NCI-H1105 treated with DMSO at 0.1 percent for 48 hours (cell line): Measurements from ENCODE around the gene P2RX5.
"Not testable (repeated sequence)": the region's sequence is repeated elsewhere in the genome, so short reads cannot be mapped to it uniquely, and the experiment has no call there.

Experiments
- DNase-seq: peaks from one replicate; lab custom pipeline; 2025; lab: John Stamatoyannopoulos, UW

The P2RX5 gene

DNA sequence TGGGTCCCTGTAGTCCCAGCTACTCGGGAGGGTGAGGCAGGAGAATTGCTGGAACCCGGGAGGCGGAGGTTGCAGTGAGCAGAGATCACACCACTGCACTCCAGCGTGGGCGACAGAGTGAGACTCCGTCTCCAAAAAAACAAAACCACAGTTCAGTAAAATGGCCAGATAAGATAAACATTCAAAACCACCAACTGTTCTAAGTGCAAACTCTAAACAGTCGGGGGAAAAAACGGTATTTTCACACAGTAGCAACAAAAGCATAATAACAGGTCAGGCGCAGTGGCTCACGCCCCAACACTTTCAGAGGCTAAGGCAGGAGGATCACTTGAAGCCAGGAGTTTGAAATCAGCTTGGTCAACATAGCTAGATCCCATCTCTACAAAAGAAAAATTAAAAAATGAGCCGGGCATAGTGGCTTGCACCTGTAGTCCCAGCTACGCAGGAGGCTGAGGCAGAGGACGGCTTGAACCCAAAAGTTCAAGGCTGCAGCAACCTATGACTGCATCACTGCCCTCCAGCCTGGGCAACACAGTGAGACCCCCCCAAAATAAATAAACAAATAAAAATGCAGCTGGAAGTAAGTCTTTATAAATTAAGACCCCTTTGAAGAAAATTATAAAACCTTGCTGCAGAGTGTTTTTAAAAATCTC lies 17.0 kb upstream of the P2RX5 start:
- no peak for DNase-seq

DNA sequence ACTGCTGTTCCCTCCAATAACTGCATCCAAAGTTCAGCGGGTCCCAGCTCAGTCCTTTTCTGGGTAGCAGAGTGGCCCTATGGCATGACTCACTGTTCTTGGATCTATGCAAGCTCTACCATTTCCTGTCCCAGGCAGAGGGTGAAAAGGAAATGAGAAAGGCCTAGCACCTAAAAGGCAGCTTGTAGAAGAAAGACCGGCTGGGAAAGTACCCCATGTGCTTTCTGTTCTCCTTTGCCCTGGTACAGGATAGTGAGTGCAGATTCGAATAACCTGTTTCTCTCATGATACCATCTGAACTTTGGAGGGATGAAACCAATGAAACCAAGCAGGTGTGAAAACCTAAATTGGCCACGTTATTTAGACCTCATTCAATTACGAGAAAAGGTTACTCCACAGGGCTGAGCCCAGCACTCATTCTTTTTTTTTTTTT lies 15.0 kb upstream of the P2RX5 start:
- DNase-seq, result no peak

DNA sequence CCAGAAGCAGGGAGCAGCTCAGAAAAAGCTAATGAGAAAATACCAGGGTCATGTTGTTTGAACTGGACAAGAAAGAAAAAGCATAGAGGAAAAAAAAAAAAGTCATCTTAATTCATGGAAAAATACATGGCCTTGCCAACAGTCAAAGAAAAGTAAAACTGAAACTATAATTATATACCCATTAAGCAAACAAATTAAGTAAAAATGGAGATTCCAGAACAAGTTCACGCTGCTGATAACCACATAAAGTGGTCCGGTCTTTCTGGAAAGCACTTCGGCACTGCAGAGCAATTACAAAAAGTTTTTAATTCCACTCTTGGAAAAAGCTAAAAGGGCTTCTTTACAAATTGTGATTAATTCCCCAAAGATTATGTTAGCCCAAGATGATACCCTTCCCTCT lies 12.4 kb upstream of the P2RX5 start:
- DNase-seq, result no peak

DNA sequence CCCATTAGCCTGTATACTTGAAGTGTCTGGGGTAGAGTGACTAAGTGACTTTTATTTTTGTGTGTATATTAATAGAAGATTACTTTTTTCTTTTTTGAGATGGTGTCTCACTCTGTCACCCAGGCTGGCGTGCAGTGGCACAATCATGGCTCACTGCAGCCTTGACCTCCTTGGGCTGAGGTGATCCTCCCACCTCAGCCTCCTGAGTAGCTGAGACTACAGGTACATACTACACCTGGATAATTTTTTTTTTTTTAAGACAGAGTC lies 9.7 kb upstream of the P2RX5 start:
- not testable (repeated sequence) for DNase-seq

DNA sequence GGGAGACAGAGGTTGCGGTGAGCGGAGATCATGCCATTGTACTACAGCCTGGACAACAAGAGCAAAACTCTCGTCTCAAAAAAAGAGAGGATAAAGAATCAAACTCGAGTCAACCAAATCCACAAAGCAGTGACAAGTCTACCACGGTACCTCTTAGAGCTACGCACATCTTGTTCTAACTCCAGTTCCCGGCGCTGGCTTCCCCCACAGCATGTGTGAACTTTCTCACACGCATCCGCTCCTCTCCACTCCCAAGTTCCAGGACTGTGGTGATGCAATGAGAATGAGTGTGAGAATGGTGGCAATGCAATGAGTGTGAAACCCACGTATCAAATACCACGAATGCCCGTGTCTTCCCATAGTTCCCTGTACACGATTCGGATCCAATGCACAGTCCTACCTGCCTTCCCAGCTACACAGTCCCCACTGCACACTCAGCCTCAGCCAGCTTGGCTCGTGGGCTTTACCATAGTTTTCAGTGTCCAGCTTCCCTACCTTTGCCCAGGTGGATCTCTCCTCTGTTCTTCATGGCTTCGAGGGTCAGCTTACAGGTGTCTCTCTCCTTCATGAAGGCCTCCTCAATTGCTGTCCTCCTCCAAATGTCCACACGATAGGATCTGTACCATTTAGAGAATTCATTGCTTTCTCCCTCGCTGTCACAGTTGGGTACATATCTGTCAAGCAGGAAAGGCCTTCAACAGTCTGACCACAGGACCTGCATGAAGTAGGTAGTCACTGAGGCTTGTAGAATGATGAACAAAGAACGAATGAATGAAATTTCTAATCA lies 9.2 kb upstream of the P2RX5 start:
- no peak for DNase-seq

DNA sequence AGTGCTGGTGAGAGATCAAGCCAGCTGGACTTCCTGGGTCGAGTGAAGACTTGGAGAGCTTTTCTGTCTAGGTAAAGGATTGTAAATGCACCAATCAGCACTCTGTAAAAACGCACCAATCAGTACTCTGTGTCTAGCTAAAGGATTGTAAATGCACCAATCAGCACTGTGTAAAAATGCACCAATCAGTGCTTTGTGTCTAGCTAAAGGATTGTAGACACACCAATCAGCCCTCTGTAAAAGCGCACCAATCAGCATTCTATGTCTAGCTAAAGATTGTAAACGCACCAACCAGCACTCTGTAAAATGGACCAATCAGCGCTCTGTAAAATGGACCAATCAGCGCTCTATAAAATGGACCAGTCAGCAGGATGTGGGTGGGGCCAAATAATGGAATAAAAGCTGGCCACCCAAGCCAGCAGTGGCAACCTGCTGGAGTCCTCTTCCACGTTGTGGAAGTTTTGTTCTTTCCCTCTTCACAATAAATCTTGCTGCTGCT lies 6.1 kb upstream of the P2RX5 start:
- DNase-seq, result not testable (repeated sequence)

DNA sequence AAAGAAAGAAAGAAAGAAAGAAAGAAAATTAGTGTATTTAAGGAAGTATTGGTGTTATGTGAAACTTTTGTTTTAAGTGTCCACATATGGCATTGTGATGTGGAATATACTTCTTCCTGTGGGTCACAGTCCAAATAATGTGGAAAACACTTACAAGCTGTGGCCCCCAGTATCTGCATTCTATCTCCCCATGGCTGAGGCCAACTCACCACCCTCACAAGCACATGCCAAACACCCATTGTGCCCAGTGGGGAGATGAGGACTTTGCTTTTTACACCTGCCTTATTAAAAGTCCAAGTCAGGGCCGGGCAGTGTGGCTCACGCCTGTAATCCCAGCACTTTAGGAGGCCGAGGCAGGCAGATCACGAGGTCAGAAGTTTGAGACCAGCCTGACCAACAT lies 4.0 kb upstream of the P2RX5 start:
- no peak for DNase-seq

DNA sequence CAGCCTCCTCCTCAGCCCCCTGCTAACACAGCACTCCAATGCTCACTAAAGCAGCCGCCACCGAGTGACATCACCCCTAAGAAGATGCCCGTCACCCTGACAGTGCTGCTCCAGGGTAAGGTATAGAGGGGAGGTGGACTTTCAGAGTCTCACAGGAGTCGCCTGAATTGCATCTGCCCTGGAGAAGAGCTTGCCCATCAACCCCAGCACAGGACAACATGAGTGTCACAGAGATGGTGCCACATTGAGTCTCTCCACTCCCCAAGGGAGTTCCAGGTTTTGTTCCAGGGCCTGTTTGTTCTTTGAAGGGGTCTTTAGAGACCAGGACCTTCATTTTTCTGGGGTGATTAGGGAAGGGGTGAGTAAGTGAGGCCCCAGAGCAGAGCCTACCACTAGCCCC lies 2.2 kb upstream of the P2RX5 start:
- no peak for DNase-seq

DNA sequence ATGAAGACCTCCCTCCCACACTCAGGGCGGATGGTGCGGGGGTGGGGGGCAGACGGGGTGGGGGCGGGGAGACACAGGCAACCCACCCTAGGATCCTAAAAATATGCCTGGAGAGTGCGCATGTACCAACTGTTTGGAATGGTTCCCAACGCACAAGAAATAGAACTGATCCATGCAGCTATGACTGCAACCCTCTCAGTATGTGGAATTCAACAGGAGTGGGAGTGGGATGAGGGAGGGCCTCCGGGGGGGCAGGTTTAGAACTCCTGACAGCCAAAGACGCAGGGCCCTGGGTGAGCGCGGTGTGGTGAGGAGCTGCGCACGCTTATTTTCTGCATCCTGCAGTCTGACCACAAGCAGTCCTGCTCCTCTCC lies 1.1 kb upstream of the P2RX5 start:
- DNase-seq, result no peak

DNA sequence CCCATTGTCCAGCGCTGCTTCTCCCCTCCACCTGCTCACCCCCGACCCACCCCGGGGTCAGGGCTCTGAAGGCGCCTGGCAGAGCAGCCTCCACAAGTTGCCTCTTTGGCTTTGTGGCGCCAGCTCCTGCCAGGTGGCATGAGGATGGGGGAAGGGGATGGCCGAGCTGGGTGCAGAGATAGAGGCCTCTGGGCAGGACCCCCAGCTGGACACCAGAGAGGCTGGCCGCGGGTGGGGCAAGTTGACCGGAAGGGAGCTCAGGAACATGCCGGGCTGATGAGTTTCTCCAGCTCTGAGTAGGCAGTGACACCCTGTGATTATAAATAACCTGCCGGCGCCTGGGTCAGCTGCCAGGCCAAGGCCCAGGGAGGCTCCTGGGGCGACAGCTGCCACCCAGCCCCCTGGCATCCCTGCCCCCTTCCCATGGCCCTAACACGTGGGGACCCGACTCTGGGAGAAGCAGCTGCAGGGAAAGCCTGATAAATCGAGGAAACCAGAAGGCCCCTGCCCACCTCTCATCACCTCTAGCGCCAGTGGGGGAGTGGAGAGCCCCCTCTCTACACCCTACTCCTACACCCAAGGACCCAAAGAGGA lies 729 bp downstream of the P2RX5 start:
- no peak for DNase-seq

DNA sequence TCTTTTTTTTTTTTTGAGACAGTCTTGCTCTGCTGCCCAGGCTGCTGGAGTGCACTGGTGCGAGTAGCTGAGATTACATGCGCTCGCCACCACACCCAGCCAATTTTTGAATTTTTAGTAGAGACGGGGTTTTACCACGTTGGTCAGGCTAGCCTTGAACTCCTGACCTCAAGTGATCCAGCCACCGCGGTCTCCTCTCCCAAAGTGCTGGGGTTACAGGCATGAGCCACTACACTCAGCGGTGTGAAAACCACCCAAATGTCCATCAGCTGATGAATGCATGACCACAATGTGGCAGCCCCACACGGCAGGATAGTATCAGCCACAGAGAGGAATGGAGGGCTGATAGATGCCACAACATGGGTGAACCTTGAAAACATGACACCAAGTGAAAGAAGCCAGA lies 2.1 kb downstream of the P2RX5 start:
- no peak for DNase-seq

DNA sequence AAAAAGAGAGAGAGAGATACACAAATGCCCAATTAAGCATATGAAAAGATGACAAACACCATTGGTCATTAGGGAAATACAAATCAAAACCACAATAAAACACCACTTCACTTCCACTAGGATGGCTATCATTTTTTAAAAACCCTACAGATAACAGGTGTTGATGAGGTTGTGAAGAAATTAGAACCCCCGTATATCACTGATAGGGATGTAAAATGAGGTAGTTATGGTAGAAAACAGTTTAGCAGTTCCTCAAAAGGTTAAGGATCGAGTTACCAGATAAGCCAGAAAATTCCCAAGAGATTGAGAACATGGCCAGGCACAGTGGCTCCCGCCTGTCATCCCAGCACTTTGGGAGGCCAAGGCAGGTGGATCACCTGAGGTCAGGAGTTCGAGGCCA lies 2.8 kb downstream of the P2RX5 start:
- no peak for DNase-seq

DNA sequence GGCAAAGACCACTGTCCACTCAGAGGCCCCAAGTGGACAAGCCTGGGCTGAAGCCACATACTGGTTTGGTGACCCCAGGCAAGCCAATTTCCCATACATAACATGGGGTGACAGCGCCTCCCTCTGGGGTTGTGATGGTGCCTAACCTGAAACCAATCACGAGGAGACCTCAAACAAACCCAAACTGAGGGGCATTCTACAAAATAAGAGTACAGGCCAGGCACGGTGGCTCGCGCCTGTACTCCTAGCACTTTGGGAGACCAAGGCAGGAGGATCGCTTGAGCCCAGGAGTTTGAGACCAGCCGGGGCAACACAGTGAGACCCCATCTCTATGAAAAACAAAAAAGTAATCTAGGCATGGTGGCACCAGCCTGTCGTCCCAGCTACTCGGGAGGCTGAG lies 3.6 kb downstream of the P2RX5 start:
- no peak for DNase-seq

DNA sequence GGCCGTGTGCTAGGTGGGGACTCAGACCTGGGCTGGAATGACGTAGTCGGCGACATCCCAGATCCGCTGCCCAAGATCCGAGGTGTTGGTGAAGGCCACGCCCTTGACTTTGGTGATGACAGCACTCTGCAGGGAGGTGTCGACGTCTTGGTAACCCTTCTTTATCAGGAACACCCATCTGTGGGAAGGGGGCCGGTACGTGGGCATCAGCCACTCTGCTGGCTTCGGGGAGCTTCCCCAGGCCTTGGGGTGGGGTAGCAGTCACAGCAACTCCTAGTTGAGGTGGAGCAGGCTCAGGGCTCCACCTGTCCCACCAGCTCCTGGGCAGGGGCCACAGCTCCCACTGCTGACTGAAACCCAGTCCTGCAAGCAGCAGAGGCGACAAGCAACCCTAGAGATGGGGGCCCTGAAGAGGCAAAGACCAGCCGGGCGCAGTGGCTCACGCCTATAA lies 4.3 kb downstream of the P2RX5 start:
- DNase-seq, result no peak

DNA sequence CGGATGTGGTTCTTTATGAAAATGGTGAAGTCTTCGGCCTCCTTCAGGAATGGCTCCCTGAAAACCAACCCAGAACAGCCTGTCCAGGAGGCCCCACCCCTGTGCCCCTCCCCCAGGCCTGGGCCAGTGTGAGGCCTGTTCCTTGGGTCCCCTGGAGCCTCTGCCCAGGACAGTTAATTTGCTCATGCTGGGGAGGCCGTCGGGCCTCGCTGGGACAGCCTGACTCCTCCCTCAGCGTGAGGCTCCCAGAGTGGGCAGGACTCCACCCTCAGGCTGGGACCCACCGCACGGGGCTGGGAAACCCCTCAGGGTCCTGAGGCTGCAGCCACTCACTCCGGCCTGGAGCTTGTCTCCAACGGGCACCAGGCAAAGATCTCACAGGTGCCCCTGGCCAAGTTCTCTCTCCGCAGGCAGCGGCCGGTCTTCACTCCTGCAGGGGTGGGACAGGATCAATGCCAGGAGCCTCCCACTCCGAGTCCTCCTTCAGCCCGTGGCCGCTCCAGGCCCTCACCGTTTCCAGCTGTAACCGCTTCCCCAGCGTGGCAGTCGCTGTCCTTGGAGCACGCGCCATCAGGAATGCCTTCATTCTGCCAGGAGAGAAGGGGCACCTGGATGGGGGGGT lies 5.8 kb downstream of the P2RX5 start:
- no peak for DNase-seq

DNA sequence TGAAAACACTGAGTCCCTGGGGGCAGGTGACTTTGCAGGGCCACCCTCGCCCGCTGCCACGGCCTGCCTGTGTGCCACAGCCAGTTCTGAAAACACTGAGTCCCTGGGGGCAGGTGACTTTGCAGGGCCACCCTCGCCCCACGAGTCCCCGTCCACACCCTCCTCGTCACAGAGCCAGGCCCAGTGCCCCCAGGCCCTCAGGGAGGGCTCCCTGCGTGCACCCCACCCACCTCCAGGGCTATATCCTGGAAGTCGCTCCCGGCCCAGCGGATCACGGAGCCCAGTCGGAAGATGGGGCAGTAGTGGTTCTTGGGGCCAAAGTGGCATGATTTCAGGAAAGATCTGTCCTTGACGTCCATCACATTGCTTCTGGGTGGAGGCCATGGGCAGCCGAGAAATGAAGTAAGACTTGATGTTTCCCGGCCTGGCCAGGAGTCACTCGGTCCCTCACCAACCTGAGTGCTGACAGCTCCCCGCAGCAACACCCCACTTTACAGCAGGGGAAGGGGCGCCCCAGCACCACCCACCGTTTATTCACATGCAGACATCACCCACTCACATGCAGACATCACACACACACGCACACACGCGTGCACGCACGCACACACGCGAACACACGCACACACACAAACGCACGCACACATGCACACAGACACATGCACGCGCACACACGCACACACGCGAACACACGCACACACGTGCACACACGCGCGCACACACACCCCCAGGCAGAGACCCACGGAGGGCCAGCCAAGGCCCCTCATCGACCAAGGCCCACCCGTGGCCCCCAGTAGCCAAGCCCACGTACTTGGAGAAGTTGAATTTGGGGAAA lies 6.5 kb downstream of the P2RX5 start:
- no peak for DNase-seq

DNA sequence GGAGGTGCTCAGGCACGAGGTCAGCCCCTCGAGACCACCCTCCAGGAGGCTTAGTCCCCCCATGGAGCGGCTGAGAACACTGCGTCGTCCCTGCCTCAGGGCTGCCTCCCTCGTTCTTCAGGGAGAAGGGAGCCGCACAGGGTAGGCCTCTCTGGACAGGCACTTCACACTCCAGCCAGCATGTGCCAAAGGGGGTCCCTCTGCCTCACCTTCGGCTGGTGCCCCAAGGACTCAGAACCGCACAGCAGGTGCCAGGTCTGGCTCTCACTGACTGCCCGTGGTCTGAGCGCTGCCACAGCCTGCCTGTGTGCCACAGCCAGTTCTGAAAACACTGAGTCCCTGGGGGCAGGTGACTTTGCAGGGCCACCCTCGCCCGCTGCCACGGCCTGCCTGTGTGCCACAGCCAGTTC lies 7.1 kb downstream of the P2RX5 start:
- no peak for DNase-seq

DNA sequence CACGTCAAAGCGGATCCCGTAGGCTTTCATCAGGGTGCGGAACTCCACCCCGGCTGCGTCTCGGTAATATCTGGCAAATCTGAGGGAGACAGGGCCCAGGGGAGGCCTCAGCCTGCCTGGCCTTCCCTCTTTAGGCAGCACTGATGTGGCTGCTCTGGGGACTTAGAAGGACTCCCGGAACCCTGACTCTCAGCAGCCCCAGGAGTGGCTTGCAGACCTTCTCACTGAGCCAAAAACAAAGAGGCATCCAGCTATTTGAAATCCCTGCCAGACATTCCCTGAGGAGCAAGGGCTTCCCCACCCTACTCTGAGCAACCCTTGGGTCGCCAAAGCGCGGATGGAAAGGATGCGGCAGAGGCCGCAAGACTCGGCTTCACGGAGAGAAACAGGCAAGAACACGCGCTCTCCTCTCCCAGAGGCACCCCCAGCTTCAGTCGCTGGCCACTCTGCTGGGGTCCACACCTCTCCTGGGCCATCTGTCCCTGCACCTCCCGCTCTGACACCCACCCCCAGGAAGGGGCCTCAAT lies 7.9 kb downstream of the P2RX5 start:
- DNase-seq, result no peak

DNA sequence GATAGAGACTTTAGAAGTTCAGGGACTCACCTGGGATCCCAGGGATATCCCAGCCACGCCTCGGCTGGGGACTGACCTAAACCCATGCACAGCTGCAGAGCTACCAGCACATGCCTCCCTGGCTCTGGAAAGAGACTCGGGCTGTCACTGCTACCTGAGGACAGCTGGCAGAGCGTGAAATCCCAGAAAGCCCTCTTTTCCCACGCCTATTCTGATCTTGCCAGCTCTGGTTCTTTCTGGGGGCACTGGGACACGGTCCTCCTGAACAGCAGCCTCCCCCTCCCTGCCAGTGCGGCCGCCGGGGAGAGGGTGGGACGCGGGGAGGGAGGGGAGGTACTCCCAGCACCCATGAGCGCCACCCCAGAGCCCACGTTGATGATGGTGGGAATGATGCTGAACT lies 10.8 kb downstream of the P2RX5 start:
- no peak for DNase-seq

DNA sequence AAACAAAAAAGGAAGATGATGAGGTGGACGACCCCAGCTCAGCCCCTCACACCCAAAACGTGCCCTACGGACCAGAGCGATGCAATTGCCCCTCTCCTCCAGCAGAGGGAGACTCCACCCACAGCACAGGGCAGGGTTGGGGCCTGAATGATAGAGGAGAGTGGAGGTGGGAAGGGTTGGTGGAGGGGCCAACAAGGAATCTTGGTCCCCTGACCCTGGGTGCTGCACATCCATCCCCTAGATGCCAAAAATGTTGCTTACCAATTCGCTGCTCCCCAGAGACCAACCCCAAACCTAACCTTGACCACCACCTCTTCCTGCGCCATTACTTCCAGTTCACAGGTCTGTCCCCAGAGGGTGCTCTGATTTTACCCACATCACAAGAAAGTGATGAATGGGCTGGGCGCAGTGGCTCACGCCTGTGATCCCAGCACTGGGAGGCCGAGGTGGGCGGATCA lies 12.9 kb downstream of the P2RX5 start:
- peak; percentile 7 for DNase-seq

DNA sequence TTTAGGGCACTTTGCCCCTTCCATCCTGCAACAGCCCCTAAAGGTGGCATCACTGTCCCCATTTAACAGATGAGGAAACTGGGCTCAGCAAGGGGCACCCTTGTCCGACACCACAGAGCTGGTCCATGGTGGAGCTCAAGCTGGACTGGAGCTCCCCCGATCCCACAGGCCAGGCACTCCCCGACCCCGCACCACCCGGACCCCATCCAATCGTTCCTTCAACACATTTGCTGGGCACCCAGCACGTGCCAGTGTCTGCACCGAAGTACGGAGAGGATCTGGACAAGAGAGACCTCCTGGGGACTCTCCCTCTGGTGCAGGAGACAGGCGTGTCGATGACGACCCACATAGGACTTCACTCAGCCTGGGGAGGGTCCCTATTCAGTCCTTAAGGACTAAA lies 13.9 kb downstream of the P2RX5 start:
- no peak for DNase-seq

DNA sequence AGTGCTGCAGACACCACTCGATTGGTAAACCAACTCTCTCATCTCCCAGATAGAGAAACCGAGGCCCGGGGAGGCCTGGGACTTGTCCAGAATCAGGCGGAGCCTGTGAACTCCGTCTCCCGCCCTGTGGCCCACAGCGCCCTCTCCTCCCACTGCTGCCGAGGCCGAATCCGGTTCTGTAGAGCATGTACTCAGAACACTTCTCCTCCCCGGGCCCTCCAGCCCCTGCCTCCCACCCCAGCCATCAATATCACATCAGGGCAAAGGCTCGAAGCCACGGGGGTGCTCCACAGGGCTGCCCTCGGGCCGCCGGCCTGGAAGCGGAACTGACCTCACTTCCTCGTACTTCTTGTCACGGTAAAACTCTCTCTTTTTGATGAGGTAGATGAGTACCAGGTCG lies 14.4 kb downstream of the P2RX5 start:
- DNase-seq, result no peak
